ENCODE results near the gene TMED9. TPM values are rescaled to one million over a fixed set of nuclear protein-coding genes. Genes with fewer than 3 reads are reported as not detected.
A peak's percentile ranks its signal among the peaks of the same experiment; 100 is the strongest.
"Not testable (repeated sequence)": the region's sequence is repeated elsewhere in the genome, so short reads cannot be mapped to it uniquely, and the experiment has no call there.

The TMED9 gene
- polyA plus RNA-seq (ENCODE audit: insufficient read length in 12 of 12) = 100 to 1,000 TPM in 9 of 12 donors, 10 to 100 TPM in 2, not detected in 1; 86.0 to 166 (median 117) TPM
- long read RNA-seq, donor 1, transcript TMED9-201 (5 exons, 1,473 nt) = major isoform, 111 of 138 reads
- long read RNA-seq, donor 1, transcript TMED9-205 (3 exons, 821 nt) = minor isoform, 5 of 138 reads
- long read RNA-seq, donor 1, partial matches to known transcripts = 19 of 138 reads
- long read RNA-seq, donor 1, other reads (novel, unspliced or antisense) = 0 of 138 reads
- long read RNA-seq, donor 2, transcript TMED9-201 (5 exons, 1,473 nt) = major isoform, 77 of 175 reads
- long read RNA-seq, donor 2, partial matches to known transcripts = 96 of 175 reads
- long read RNA-seq, donor 2, other reads (novel, unspliced or antisense) = 0 of 175 reads
- long read RNA-seq, donor 3, transcript TMED9-201 (5 exons, 1,473 nt) = major isoform, 56 of 59 reads
- long read RNA-seq, donor 3, partial matches to known transcripts = 0 of 59 reads
- long read RNA-seq, donor 3, other reads (novel, unspliced or antisense) = 0 of 59 reads
- long read RNA-seq, donor 4, transcript TMED9-201 (5 exons, 1,473 nt) = major isoform, 46 of 76 reads
- long read RNA-seq, donor 4, partial matches to known transcripts = 30 of 76 reads
- long read RNA-seq, donor 4, other reads (novel, unspliced or antisense) = 0 of 76 reads
- long read RNA-seq, donor 5, transcript TMED9-206 (4 exons, 772 nt) = minor isoform, 5 of 208 reads
- long read RNA-seq, donor 5, transcript TMED9-201 (5 exons, 1,473 nt) = major isoform, 177 of 208 reads
- long read RNA-seq, donor 5, partial matches to known transcripts = 24 of 208 reads
- long read RNA-seq, donor 5, other reads (novel, unspliced or antisense) = 0 of 208 reads
- long read RNA-seq, donor 6, transcript TMED9-201 (5 exons, 1,473 nt) = major isoform, 48 of 56 reads
- long read RNA-seq, donor 6, partial matches to known transcripts = 5 of 56 reads
- long read RNA-seq, donor 6, other reads (novel, unspliced or antisense) = 0 of 56 reads
- long read RNA-seq, donor 7, transcript TMED9-201 (5 exons, 1,473 nt) = major isoform, 38 of 40 reads
- long read RNA-seq, donor 7, partial matches to known transcripts = 0 of 40 reads
- long read RNA-seq, donor 7, other reads (novel, unspliced or antisense) = 0 of 40 reads
- long read RNA-seq, donor 8, transcript TMED9-201 (5 exons, 1,473 nt) = major isoform, 128 of 200 reads
- long read RNA-seq, donor 8, partial matches to known transcripts = 71 of 200 reads
- long read RNA-seq, donor 8, other reads (novel, unspliced or antisense) = 0 of 200 reads
- long read RNA-seq, donor 9, transcript TMED9-201 (5 exons, 1,473 nt) = major isoform, 86 of 94 reads
- long read RNA-seq, donor 9, partial matches to known transcripts = 5 of 94 reads
- long read RNA-seq, donor 9, other reads (novel, unspliced or antisense) = 0 of 94 reads
- long read RNA-seq, donor 10, transcript TMED9-201 (5 exons, 1,473 nt) = major isoform, 109 of 118 reads
- long read RNA-seq, donor 10, partial matches to known transcripts = 8 of 118 reads
- long read RNA-seq, donor 10, other reads (novel, unspliced or antisense) = 0 of 118 reads
- long read RNA-seq, donor 11, transcript TMED9-201 (5 exons, 1,473 nt) = major isoform, 117 of 136 reads
- long read RNA-seq, donor 11, partial matches to known transcripts = 13 of 136 reads
- long read RNA-seq, donor 11, other reads (novel, unspliced or antisense) = 0 of 136 reads

DNA sequence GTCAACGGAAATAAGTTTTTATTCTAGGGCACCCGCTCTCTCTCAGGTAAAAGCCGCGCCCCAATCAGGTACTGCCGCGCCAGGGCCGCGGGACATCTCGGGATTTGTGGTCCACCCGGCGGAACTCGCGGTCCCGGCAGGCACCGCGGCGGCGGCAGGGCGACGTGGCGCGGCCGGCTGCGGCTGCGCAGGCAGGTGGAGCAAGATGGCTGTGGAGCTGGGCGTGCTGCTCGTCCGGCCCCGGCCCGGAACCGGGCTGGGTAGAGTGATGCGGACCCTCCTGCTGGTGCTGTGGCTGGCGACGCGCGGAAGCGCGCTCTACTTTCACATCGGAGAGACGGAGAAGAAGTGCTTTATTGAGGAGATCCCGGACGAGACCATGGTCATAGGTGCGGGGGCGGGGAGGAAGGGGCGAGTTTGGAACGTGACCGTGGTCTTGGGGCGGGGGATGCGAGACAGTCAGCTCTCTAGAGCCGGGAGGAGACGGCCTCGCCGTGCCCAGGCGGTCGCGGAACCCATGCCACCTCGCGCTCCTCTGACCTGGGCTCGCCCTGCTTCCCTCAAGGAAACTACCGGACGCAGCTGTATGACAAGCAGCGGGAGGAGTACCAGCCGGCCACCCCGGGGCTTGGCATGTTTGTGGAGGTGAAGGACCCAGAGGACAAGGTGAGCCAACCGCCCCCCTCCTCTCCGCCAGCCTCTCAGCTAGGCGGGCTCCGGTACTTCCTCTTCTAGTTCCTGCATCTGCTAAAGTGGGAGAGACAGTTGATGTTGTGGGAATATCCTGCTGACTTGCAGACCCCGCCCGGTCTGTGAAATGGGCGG lies at the start of gene TMED9:
Gene TMED9, plus strand, starts transcription at position 194 of the 825 bp plus-strand sequence. Its CDS starts 12 bp downstream, at position 206.
- DNase-seq = peak; percentile 71

DNA sequence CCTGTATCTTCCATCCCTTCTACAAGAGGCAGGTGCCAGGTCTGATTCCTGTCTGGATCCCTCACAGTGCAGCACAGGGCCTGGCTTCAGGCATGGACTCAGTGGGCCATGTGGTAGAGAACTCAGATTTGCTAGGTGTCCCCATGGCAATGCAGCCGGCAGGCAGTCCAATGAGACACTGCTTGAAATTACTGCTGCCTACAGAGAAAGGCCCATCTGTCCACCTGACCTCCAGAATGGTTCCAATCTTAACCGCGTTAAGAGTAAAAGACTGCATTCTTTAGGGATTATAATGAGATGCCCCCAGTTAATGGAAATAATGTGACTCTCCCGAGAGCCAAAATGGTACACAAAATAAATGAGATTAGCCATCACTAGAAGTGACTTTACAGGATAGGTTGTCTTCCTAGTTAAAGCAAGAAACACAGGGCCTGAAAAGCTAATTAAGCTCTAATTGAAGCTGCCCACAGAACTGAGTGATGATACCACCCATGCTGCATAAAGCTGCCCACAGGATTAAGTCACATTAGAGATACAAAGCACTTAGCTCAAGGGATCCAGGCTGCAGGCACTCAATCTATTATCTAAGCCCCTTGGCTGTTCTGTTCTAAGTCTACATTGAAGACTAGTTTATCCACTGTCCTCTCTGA lies 49.1 kb upstream of the TMED9 start:
- no peak for DNase-seq

DNA sequence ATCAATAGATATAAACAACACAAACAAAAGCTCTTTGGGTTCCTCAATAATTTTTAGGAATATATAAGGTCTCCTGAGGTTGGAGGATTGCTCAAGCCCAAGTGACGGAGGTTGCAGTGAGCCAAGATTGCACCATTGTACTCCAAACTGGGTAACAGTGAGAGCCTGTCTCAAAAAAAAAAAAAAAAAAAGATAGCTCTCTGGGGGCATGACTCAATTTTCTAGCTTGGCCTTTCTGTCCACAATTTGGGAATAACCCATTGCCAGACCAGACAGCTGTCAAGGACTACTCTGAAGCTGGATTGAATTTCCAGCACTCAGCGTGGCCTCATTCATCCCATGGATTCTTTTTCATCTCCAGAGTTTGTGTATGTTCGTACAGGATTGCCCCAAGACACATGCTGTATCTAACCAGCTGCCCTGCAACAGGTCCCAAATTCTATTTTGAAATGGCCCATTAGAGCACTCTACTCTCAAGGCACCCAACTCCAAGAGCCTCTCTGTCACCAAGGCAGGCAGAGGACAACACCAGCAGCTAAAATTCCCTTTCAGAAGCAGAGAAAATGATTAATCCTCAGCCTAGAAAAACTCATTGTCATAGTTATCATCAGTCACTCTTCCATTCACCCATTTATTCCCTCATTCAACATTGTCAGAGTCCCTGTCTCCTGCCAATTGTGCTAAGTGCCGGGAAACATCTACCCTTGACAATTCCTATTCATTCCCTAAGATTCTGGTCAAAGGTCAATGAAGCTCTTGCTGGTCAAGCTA lies 46.3 kb upstream of the TMED9 start:
- DNase-seq = peak; percentile 48

DNA sequence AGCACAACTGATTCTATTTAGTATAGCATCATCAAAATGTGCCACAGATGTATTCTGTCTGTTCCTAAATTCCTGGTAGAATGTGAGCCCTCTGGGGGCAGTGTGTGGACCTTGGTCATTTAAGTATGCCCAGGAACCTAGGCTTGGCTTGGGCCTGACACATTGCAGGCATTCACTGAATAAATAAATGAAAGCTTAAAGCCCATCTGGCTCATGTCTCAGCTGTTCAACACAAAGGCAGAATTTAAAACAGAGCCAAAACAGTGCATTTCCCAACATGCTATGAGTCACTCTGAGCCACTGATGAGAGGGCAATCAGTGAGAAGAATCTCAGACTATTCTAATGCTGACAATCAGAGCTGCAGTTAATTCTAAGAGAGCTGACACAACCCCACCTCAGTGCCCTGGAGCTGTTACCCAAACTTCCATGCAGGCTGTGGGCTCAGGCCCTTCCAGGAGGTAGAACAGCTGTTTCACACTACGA lies 45.7 kb upstream of the TMED9 start:
- peak; percentile 22 for DNase-seq

DNA sequence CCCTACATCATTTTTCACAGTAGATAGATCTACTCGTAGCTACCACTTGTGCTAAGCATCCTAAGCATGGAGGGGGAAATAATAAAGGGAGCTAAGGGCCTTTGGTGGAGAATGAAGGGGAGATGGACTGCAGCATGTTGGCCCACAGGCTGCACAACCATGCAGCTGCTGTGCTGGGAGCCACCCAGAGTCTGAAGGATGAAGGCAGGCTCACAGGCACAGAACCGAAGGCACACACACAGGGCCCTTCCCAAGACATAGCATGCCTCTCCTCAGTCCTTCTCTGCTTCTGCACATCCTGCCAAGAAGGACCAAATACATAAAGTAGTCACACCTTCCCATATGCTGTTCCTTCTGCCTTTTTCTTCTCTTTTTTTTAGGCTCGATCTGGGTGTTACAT lies 44.3 kb upstream of the TMED9 start:
- no peak for DNase-seq

GRCh38 chr5:177548495-177548894 lies 43.5 kb upstream of the TMED9 start:
- DNase-seq = no peak

DNA sequence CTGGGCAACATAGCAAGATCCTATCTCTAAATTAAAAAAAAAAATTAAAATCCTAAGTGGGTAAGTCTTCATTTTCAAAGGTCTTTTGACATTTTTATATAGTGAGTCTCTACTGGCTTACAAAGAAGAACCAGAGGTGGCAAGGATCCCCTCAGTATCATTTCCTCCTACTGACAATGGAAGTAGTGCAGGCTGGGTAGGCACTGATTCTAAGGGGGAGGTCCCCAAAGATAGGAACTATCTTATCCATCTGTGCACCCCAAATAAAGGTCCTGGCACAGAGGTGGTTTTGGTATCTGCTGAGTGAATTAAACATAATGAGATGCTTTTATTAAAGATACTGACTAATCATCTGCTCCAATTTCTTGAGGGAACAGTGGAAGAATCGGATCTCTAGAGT lies 41.9 kb upstream of the TMED9 start:
- no peak for DNase-seq

GRCh38 chr5:177552839-177553455 lies 39.1 kb upstream of the TMED9 start:
- no peak for DNase-seq

GRCh38 chr5:177553671-177554429 lies 38.2 kb upstream of the TMED9 start:
- DNase-seq = peak; percentile 20

DNA sequence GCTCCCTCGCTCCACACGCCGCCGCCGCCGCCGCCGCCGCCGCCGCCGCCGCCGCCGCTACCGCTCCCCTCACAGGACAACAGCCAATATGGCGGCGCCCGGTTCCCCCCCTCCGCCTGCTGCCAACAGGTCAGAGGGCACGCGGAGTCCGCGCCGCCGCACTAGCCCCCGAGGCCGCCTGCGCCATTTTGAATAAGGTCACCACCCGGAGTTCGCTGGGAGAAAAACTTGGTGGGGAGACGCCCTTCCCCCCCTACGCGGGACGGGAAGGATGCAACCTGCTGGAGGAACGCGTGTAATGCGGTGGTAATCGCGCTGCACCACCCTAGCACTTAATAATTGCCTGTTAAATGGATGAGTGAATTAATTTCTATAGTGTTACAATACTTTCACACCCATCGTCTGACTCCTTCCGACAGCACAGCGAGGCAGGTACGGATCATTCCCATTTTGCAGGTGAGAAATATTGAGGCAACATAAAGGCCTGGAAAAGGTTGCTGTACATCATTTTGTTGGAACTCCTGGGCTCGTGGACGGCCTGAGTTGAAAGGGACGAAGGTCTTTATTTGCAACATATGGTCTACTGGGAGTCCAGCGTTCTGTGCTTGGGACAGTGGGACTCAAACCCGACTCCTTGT lies 37.4 kb upstream of the TMED9 start, which contains the start of gene FAM193B:
Gene FAM193B, minus strand, starts transcription at position 90 of the 638 bp plus-strand sequence. CDS start 105 bp downstream, outside the sequence.
- peak; percentile 92 for DNase-seq

DNA sequence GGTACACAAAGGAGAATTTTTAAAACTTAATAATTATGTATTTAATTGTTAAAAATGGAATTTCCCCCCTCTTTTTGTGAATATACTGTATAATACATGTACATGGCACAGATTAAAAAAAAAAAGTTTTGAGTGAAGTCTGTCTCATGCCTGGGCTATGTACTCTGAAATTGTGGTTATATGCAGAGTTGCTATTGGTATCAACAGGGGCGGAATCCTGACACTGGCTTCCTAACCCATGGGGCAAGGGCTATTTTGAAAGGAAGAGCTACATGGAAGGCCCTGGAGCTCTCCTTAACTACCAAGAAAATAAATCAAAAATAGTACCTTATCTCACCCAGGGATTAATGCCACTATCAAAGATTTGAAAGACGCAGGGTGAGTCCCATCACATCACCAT lies 36.8 kb upstream of the TMED9 start:
- no peak for DNase-seq

- DNase-seq = no peak
These were observed 36.3 kb upstream of the TMED9 start for GRCh38 chr5:177555665-177556064.

- DNase-seq = no peak
These were observed 34.9 kb upstream of the TMED9 start for GRCh38 chr5:177557041-177557647.

DNA sequence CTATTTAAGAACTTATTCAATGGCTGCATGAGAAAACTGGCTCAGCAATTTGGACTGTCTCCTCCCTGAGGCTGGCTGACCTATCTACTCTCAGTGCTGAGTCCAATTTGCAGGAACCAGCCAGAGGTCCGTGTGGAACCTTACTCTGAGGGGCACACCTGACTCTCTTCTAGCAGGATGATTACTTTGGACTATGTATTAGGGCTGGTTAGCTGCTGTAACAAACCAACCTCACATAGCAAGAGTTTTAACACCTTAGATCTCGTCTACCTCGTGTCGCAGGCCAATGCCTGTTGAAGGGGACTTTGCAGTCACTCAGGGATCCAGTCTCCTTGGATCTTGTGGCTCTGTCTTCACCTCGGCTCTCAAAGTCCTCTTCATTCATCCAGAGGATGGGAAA lies 34.2 kb upstream of the TMED9 start:
- DNase-seq = no peak

DNA sequence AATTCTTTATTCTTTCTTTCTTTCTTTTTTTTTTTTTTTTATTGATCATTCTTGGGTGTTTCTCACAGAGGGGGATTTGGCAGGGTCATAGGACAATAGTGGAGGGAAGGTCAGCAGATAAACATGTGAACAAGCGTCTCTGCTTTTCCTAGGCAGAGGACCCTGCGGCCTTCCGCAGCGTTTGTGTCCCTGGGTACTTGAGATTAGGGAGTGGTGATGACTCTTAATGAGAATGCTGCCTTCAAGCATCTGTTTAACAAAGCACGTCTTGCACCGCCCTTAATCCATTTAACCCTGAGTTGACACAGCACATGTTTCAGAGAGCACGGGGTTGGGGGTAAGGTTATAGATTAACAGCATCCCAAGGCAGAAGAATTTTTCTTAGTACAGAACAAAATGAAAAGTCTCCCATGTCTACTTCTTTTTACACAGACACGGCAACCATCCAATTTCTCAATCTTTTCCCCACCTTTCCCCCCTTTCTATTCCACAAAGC lies 32.5 kb upstream of the TMED9 start:
- not testable (repeated sequence) for DNase-seq

DNA sequence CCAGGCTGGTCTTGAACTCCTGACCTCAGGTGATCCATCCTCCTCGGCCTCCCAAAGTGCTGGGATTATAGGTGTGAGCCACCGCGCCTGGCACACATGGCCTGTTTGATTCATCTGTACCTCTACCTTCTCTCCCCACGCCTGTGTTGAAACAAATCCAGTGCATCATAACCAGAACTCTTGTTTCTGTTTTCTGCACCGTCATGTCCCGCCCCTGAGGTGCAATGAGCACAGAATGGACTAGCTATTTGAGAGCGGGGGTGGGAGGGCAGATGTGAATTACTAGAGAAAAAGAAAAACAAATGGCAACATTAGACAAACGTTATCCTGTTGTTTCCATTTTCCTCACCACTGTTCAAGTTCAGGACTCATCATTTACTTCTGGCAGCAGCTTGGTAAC lies 27.0 kb upstream of the TMED9 start:
- DNase-seq = no peak
